Natural killer cell treated with Interleukin-12 subunit alpha and Interleukin-12 subunit beta and Interleukin-15 and Interleukin-18, amount 100 ng/mL, for 72 hours (primary cell): ENCODE results near the gene LONRF3. TPM values are rescaled to one million over a fixed set of nuclear protein-coding genes. Genes with fewer than 3 reads are reported as not detected.
"Not testable (repeated sequence)": the region's sequence is repeated elsewhere in the genome, so short reads cannot be mapped to it uniquely, and the experiment has no call there.

Source experiments
- ATAC-seq, 2 donors: fragments of 150-1000 bp; cut with Tn5 transposase in 1 of 2; sonication (Bioruptor Pico), chemical (Tn5 transposase) in 1 of 2; 2 replicates each; pipeline ENCODE4 v1.10.0; 2021
- DNase-seq: peaks from one replicate; pipeline ENCODE4 v3.0.0; 2022; ENCODE audit warnings: low spot score
- H3K27ac Mint-ChIP-seq, 2 donors: 1 replicate in 1 of 2; 2 replicates in 1 of 2; pipeline ENCODE4 v1.8.0; 2022; ENCODE audit warnings: mixed read lengths in 2 of 2, mild to moderate bottlenecking in 1 of 2, moderate library complexity in 1 of 2
- H3K27me3 Mint-ChIP-seq, 2 donors: 1 replicate in 1 of 2; 2 replicates in 1 of 2; pipeline ENCODE4 v1.8.0; 2022; ENCODE audit warnings: mixed read lengths in 2 of 2
- H3K36me3 Mint-ChIP-seq: one replicate; pipeline ENCODE4 v1.8.0; 2022; ENCODE audit warnings: mixed read lengths
- H3K4me1 Mint-ChIP-seq, 2 donors: 1 replicate in 1 of 2; 2 replicates in 1 of 2; pipeline ENCODE4 v1.8.0; 2022; ENCODE audit warnings: low read depth in 2 of 2, mixed read lengths in 2 of 2, mild to moderate bottlenecking in 1 of 2
- H3K4me3 Mint-ChIP-seq: one replicate; pipeline ENCODE4 v1.8.0; 2022; ENCODE audit warnings: mixed read lengths
- H3K9me3 Mint-ChIP-seq: 2 replicates; pipeline ENCODE4 v1.8.0; 2022; ENCODE audit warnings: mixed read lengths
- total RNA-seq, 2 donors: library from RNA; stranded (reverse); gene quantifications; one replicate each; pipeline ENCODE4 v1.2.3, GENCODE V29; 2022

The LONRF3 gene
- total RNA-seq, 2 donors from 2014 or later, result 5.8 to 8.0 TPM

- not testable (repeated sequence) for DNase-seq, H3K27ac Mint-ChIP-seq, H3K27me3 Mint-ChIP-seq, ATAC-seq, H3K4me1 Mint-ChIP-seq, H3K36me3 Mint-ChIP-seq, H3K4me3 Mint-ChIP-seq, H3K9me3 Mint-ChIP-seq
Measured at GRCh38 chrX:119029656-119030055, 55.2 kb downstream of the LONRF3 start.

- Mint-ChIP-seq H3K4me1 (no peaks in the 10 kb centered on the region), H3K9me3 (no peaks in the 10 kb centered on the region), H3K36me3 (no peaks in the 10 kb centered on the region), H3K27me3 (peaks cover 0 to 4% of the 10 kb centered on the region in 2 donors), H3K27ac (no peak overlapping the region), H3K4me3 (no peak overlapping the region)
- ATAC-seq, result no peak
- DNase-seq, result no peak
Measured at GRCh38 chrX:119030990-119031389, 56.6 kb downstream of the LONRF3 start.

DNA sequence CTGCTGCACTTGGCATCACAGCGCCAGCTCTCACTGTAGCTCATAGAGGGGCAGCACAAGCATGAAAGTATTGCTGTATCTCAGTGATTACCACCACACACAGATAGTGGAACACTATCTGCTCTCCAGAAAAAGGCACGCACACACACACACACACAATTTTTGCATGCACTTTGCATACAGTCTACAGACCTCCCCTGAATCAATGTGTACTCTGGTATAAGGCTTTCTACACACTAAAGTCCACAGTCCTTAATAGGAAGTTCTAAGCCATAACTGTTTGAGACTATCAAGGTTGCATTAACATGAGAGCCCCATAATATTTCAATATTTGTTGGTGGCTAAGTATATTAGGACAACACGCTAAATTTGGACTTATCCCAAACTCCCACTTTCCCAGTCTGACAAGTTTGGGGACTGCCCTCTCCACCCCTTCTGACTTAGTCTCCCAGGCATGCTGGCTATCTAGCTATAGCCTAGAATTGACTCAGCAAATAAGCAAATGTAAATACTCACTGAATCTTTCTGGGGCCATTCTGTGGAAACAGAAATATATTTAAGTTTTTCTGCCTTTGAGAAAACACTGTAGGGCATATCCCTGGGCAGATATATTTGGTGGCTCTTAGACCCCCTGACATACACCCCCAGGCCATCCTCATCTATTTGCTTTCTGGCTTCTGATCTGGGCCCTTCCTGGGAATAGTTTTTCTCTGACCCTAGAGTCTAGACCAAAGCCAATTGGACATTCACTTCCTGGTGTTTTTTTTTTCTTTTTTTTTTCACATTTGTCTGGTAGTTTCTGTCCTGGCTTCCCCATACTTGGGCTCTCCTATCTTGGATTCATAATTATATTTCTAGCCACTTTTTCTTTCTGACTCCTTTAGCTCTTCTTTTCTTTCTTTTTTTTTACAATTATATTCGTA is 62.0 kb downstream of the LONRF3 start:
- Mint-ChIP-seq H3K27me3 (peaks cover 0 to 4% of the 10 kb centered on the region in 2 donors), H3K4me3 (no peak overlapping the region), H3K27ac (no peak overlapping the region), H3K9me3 (no peaks in the 10 kb centered on the region), H3K4me1 (no peaks in the 10 kb centered on the region), H3K36me3 (no peaks in the 10 kb centered on the region)
- ATAC-seq (peak in 1 of 2 donors; percentile 55), DNase-seq (no peak)

DNA sequence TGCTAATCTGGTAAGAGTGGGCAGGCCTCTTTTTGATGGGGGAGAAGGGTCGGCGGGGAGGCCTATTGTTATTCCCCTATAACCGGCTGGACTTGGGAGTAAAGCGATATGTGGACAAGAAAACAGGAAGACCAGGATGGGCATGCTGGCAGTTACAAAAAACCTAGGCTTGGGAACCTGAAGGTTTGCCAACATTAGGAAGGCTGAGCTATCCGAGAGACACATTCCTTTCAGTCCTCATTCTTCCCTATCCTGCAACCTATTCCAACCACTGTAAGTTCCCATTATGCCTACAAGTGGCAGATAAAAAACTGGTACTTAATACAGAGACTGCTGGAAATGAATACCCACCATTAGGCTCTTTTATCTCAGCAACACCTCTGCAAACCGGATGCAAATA is 66.0 kb downstream of the LONRF3 start:
- DNase-seq, result no peak
- no peak overlapping the region for H3K4me3 Mint-ChIP-seq
- peaks cover 0 to 3% of the 10 kb centered on the region in 2 donors for H3K27me3 Mint-ChIP-seq
- no peaks in the 10 kb centered on the region for H3K9me3 Mint-ChIP-seq
- no peak overlapping the region for H3K27ac Mint-ChIP-seq
- no peaks in the 10 kb centered on the region for H3K4me1 Mint-ChIP-seq
- no peak for ATAC-seq
- no peaks in the 10 kb centered on the region for H3K36me3 Mint-ChIP-seq

GRCh38 chrX:119041175-119041574 is 66.8 kb downstream of the LONRF3 start:
- H3K9me3 Mint-ChIP-seq, result no peaks in the 10 kb centered on the region
- H3K27me3 Mint-ChIP-seq, result peaks cover 0 to 3% of the 10 kb centered on the region in 2 donors
- no peak overlapping the region for H3K4me3 Mint-ChIP-seq
- DNase-seq, result no peak
- no peaks in the 10 kb centered on the region for H3K4me1 Mint-ChIP-seq
- no peak overlapping the region for H3K27ac Mint-ChIP-seq
- ATAC-seq, result no peak
- no peaks in the 10 kb centered on the region for H3K36me3 Mint-ChIP-seq

GRCh38 chrX:119042040-119042439 is 67.6 kb downstream of the LONRF3 start:
- peaks cover 4 to 8% of the 10 kb centered on the region in 2 donors for H3K27me3 Mint-ChIP-seq
- H3K36me3 Mint-ChIP-seq, result no peaks in the 10 kb centered on the region
- no peak overlapping the region for H3K27ac Mint-ChIP-seq
- no peaks in the 10 kb centered on the region for H3K9me3 Mint-ChIP-seq
- H3K4me3 Mint-ChIP-seq, result no peak overlapping the region
- H3K4me1 Mint-ChIP-seq, result no peaks in the 10 kb centered on the region
- ATAC-seq (no peak), DNase-seq (no peak)

- Mint-ChIP-seq H3K27ac (no peak overlapping the region), H3K36me3 (no peaks in the 10 kb centered on the region), H3K4me3 (no peak overlapping the region), H3K9me3 (no peaks in the 10 kb centered on the region), H3K27me3 (peaks cover 13 to 14% of the 10 kb centered on the region in 2 donors), H3K4me1 (no peaks in the 10 kb centered on the region)
- ATAC-seq, result no peak
- DNase-seq, result no peak
Measured at GRCh38 chrX:119042996-119043395, 68.6 kb downstream of the LONRF3 start.

DNA sequence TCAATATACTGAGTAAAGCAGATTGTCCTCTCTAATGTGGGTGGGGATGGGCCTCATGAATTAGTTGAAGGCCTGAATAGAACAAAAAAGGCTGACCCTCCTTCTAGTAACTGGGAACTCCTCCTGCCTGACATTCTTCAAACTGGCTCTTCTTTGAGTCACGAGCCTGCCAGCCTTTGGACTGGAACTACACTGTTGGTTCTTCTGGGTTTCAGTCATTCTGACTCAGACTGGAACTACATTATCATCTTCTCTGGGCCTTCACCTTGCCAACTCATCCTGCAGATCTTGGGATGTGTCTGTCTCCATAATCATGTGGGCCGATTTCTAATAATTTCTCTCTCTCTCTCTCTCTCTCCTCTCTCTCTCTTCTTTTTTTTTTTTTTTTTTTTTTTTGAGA is 71.5 kb downstream of the LONRF3 start:
- no peaks in the 10 kb centered on the region for H3K4me1 Mint-ChIP-seq
- no peaks in the 10 kb centered on the region for H3K36me3 Mint-ChIP-seq
- no peaks in the 10 kb centered on the region for H3K9me3 Mint-ChIP-seq
- peaks cover 31% of the 10 kb centered on the region in 2 donors for H3K27me3 Mint-ChIP-seq
- no peak for DNase-seq
- no peak overlapping the region for H3K4me3 Mint-ChIP-seq
- ATAC-seq, result no peak
- no peak overlapping the region for H3K27ac Mint-ChIP-seq

GRCh38 chrX:119055687-119056086 is 81.3 kb downstream of the LONRF3 start:
- DNase-seq (no peak), ATAC-seq (no peak)
- H3K4me3 Mint-ChIP-seq, result no peak overlapping the region
- H3K4me1 Mint-ChIP-seq, result no peaks in the 10 kb centered on the region
- H3K27me3 Mint-ChIP-seq, result peaks cover 10 to 15% of the 10 kb centered on the region in 2 donors
- H3K36me3 Mint-ChIP-seq, result no peaks in the 10 kb centered on the region
- no peak overlapping the region for H3K27ac Mint-ChIP-seq
- H3K9me3 Mint-ChIP-seq, result no peaks in the 10 kb centered on the region

DNA sequence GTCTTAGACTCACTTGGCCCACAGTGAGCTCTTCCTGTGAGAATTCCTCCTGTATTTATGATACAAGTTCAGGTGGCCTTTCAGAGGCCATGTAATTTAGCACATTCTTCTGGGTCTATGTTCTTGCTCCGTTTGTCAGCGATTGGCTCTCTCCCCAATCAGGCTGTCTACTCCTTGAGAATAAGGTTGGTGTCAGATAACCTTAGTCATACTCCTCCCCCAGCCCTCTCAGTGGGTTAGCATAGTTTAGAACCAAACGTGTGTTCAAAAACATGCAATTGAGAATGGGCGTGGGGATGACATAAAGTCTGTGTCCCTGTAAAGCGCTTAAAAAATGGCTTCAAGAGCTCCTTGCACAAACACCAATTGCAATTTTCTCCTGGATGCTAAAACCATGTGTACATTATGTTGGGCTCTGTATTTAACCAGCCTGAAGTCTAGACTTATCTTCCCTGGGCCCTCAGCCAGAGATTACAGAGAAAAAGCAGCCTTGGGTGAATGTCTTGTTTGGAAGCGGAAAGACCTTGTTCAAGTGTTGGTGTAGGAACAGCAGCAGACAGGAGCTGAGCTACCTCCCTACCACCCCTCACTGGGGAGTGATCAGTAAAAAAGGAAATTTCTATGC is 88.4 kb downstream of the LONRF3 start:
- Mint-ChIP-seq H3K9me3 (no peaks in the 10 kb centered on the region), H3K36me3 (no peaks in the 10 kb centered on the region), H3K4me3 (no peak overlapping the region), H3K27me3 (peaks cover 20 to 22% of the 10 kb centered on the region in 2 donors), H3K27ac (no peak overlapping the region), H3K4me1 (no peaks in the 10 kb centered on the region)
- ATAC-seq, result peak in 1 of 2 donors; percentile 15
- DNase-seq, result no peak

GRCh38 chrX:119063428-119063827 is 89.0 kb downstream of the LONRF3 start:
- Mint-ChIP-seq H3K4me3 (no peak overlapping the region), H3K27ac (no peak overlapping the region), H3K36me3 (no peaks in the 10 kb centered on the region), H3K27me3 (peaks cover 20 to 22% of the 10 kb centered on the region in 2 donors), H3K9me3 (no peaks in the 10 kb centered on the region), H3K4me1 (no peaks in the 10 kb centered on the region)
- DNase-seq (no peak), ATAC-seq (peak in 1 of 2 donors; percentile 45)

GRCh38 chrX:119067023-119067739 is 92.8 kb downstream of the LONRF3 start:
- no peak for ATAC-seq
- Mint-ChIP-seq H3K36me3 (no peaks in the 10 kb centered on the region), H3K27ac (no peak overlapping the region), H3K4me1 (no peaks in the 10 kb centered on the region), H3K27me3 (peaks cover 7 to 13% of the 10 kb centered on the region in 2 donors), H3K4me3 (no peak overlapping the region), H3K9me3 (no peaks in the 10 kb centered on the region)
- DNase-seq, result no peak
